ENCODE results near the gene FAAP100. TPM values are rescaled to one million over a fixed set of nuclear protein-coding genes. Genes with fewer than 3 reads are reported as not detected.
"Not testable (repeated sequence)": the region's sequence is repeated elsewhere in the genome, so short reads cannot be mapped to it uniquely, and the experiment has no call there.

The FAAP100 gene
- total RNA-seq, 2 experiments from 2014 or later = 40.5 to 42.7 TPM

DNA sequence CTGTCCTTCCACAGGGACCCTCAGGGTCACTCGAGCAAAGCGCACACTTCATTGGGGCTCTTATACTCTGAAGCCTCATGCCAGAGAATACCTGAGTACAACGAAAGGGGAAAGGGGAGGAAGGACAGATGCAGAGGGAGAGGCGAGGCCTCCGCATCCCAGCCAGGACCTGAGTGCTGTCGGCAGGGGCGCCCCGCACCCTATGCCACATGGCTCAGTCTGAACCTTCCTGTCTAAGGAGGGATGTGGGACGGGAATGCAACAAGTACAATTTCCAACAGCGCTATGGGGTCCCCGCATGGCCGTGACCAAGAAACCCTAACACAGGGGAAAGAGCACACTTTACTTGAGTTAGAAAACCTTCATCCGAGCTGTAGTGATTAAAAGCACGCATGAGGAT is 39.8 kb upstream of the FAAP100 start:
- no peaks in the 10 kb centered on the region for H3K4me1 Mint-ChIP-seq (ENCODE audit: low read depth)
- H3K27me3 Mint-ChIP-seq = no peaks in the 10 kb centered on the region
- intact Hi-C loops (cut with micrococcal nuclease) = no loop called here
- ChIA-PET POLR2A (no interaction called here), CTCF (no interaction called here)
- no peaks in the 10 kb centered on the region for H3K9me3 Mint-ChIP-seq
- TF ChIP-seq, protein P1, sequence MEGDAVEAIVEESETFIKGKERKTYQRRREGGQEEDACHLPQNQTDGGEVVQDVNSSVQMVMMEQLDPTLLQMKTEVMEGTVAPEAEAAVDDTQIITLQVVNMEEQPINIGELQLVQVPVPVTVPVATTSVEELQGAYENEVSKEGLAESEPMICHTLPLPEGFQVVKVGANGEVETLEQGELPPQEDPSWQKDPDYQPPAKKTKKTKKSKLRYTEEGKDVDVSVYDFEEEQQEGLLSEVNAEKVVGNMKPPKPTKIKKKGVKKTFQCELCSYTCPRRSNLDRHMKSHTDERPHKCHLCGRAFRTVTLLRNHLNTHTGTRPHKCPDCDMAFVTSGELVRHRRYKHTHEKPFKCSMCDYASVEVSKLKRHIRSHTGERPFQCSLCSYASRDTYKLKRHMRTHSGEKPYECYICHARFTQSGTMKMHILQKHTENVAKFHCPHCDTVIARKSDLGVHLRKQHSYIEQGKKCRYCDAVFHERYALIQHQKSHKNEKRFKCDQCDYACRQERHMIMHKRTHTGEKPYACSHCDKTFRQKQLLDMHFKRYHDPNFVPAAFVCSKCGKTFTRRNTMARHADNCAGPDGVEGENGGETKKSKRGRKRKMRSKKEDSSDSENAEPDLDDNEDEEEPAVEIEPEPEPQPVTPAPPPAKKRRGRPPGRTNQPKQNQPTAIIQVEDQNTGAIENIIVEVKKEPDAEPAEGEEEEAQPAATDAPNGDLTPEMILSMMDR (IDR thresholded peaks at IDR 0.05) = no peak
- DNase-seq (no peak), ATAC-seq (no peak)
- no peak overlapping the region for H3K4me3 Mint-ChIP-seq
- no peak overlapping the region for H3K27ac Mint-ChIP-seq
- H3K36me3 Mint-ChIP-seq (ENCODE audit: low read depth) = peaks cover 30% of the 10 kb centered on the region

DNA sequence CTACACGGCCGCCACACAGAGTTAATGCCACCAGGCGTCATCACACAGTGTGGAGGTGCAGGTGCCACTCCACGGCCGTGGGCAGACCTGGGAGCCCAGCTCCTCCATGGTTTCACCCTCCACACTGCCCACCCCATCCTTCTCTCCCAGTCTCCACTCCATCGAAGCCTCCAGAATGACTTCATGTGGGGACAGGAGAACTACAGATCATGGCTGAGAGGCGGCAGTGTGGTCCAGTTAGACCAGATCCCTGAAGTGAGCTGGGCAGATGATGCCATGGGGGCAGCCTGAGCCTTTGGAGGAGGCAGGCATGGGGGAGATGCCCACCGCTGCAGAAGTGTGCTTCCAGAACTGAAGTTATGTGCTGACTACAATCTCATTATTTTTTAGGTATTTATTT is 38.0 kb upstream of the FAAP100 start:
- TF ChIP-seq, protein P1 (IDR thresholded peaks at IDR 0.05) = no peak
- Mint-ChIP-seq H3K27ac (no peak overlapping the region), H3K36me3 (ENCODE audit: low read depth) (peaks cover 45% of the 10 kb centered on the region), H3K4me1 (ENCODE audit: low read depth) (no peaks in the 10 kb centered on the region), H3K4me3 (no peak overlapping the region), H3K9me3 (no peaks in the 10 kb centered on the region), H3K27me3 (no peaks in the 10 kb centered on the region)
- ATAC-seq = no peak
- CTCF ChIA-PET = no interaction called here
- no peak for DNase-seq
- intact Hi-C loops (cut with micrococcal nuclease) = no loop called here
- POLR2A ChIA-PET = no interaction called here

DNA sequence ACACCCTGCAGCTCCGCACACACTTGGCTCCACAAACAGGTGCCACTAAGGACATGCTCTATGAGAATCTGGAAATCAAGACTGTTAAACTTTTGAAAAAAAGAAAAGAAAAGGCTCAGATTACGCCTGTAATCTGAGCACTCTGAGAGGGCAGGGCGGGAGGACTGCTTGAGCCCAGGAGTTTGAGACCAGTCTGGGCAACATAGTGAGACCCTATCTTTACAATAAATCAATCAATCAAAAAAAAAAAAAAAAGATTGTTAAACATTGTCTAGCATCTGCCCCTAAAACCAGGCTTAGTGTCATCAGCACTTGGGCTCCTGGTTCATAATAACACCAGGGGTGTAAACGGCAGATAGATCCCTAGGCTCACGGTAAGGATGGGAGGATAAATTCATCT is 37.5 kb upstream of the FAAP100 start:
- ChIA-PET POLR2A (interaction anchor here (0.8 kb wide), 1 partner anchor 12 kb away, joined by 3 read pairs; no protein-coding TSS in a partner anchor), CTCF (interaction anchor here (1.3 kb wide), 1 partner anchor 12 kb away, joined by 4 read pairs; no protein-coding TSS in a partner anchor)
- Mint-ChIP-seq H3K27ac (no peak overlapping the region), H3K4me1 (ENCODE audit: low read depth) (no peaks in the 10 kb centered on the region), H3K9me3 (no peaks in the 10 kb centered on the region), H3K27me3 (no peaks in the 10 kb centered on the region), H3K4me3 (no peak overlapping the region), H3K36me3 (ENCODE audit: low read depth) (peaks cover 45% of the 10 kb centered on the region)
- DNase-seq = no peak
- TF ChIP-seq, protein P1 (IDR thresholded peaks at IDR 0.05) = no peak
- intact Hi-C loops (cut with micrococcal nuclease) = no loop called here
- no peak for ATAC-seq

DNA sequence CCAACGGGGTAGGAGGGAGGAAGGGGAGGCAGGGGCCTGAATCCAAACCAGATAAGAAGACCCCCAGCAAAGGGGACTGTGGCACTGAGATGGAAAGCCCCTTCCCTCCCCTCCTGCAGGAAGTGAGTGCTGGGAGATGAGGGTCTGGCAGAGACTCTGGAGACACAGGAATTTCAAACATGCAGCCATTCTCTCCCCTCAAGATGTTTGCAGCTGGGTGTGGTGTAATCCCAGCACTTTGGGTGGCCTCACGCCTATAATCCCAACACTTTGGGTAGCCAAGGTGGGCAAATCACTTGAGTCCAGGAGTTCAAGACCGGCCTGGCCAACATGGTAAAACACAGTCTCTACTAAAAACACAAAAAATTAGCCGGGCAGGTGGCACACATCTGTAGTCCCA is 33.9 kb upstream of the FAAP100 start:
- ChIA-PET POLR2A (no interaction called here), CTCF (interaction anchor here (1.0 to 3.4 kb wide), 2 partner anchors 15 to 21 kb away, joined by 3 to 18 read pairs; no protein-coding TSS in a partner anchor)
- Mint-ChIP-seq H3K4me3 (no peak overlapping the region), H3K36me3 (ENCODE audit: low read depth) (peaks cover 56% of the 10 kb centered on the region), H3K27me3 (no peaks in the 10 kb centered on the region), H3K27ac (no peak overlapping the region), H3K4me1 (ENCODE audit: low read depth) (no peaks in the 10 kb centered on the region), H3K9me3 (no peaks in the 10 kb centered on the region)
- ATAC-seq (no peak), DNase-seq (no peak)
- TF ChIP-seq, protein P1 (IDR thresholded peaks at IDR 0.05) = no peak
- intact Hi-C loops (cut with micrococcal nuclease) = no loop called here

DNA sequence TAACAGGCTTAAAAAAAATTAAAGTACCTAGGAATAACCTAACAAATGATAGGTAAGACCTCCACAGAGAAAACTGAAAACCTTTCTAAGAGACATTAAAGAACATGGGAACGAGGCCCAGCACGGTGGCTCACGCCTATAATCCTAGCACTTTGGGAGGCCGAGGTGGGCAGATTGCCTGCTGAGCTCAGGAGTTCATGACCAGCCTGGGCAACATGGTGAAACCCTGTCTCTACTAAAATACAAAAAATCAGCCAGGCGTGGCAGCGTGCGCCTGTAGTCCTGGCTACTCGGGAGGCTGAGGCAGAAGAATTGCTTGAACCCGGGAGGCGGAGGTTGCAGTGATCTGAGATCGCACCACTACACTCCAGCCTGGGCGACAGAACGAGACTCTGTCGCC is 32.6 kb upstream of the FAAP100 start:
- CTCF ChIA-PET = interaction anchor here (3.4 kb wide), 1 partner anchor 16 kb away, joined by 18 read pairs; no protein-coding TSS in a partner anchor
- H3K27me3 Mint-ChIP-seq; H3K4me1 Mint-ChIP-seq (ENCODE audit: low read depth); H3K4me3 Mint-ChIP-seq; H3K9me3 Mint-ChIP-seq; intact Hi-C loops (cut with micrococcal nuclease); ATAC-seq; H3K27ac Mint-ChIP-seq; DNase-seq: not testable (repeated sequence)
- peaks cover 58% of the 10 kb centered on the region for H3K36me3 Mint-ChIP-seq (ENCODE audit: low read depth)
- POLR2A ChIA-PET = interaction anchor here (0.6 to 1.1 kb wide), 3 partner anchors 35 to 333 kb away, joined by 3 read pairs; no protein-coding TSS in a partner anchor

Measured in activated CD8-positive, alpha-beta T cell treated with anti-CD3 and anti-CD28 coated beads for 36 hours (primary cell).